Inferior parietal cortex (tissue), 1 donor: ENCODE data around the gene TPRG1L.

Source experiments
- DNase-seq: peaks from one replicate; pipeline ENCODE4 v3.0.0-alpha.2; 2016; ENCODE audit errors: extremely low spot score

The TPRG1L gene

GRCh38 chr1:3628445-3628844, 3.6 kb downstream of the TPRG1L start:
- no peak for DNase-seq

GRCh38 chr1:3629561-3630160, 4.8 kb downstream of the TPRG1L start:
- DNase-seq = no peak

- no peak for DNase-seq
These were observed 5.4 kb downstream of the TPRG1L start for GRCh38 chr1:3630161-3630611.

GRCh38 chr1:3630914-3631313, 6.1 kb downstream of the TPRG1L start:
- DNase-seq = no peak

- DNase-seq = no peak
These were observed 6.8 kb downstream of the TPRG1L start for GRCh38 chr1:3631320-3632260.

GRCh38 chr1:3632298-3632697, 7.5 kb downstream of the TPRG1L start:
- no peak for DNase-seq

GRCh38 chr1:3632716-3633343, 8.0 kb downstream of the TPRG1L start:
- DNase-seq = no peak

- DNase-seq = no peak
These were observed 8.7 kb downstream of the TPRG1L start for GRCh38 chr1:3633344-3634058.

- DNase-seq = no peak
These were observed 9.4 kb downstream of the TPRG1L start for GRCh38 chr1:3634059-3634800.

GRCh38 chr1:3636080-3636479, 11.3 kb downstream of the TPRG1L start:
- DNase-seq = no peak

- no peak for DNase-seq
These were observed 11.7 kb downstream of the TPRG1L start for GRCh38 chr1:3636531-3636930.

GRCh38 chr1:3638027-3638426, 13.2 kb downstream of the TPRG1L start:
- no peak for DNase-seq

GRCh38 chr1:3638676-3639075, 13.9 kb downstream of the TPRG1L start:
- DNase-seq = no peak

GRCh38 chr1:3639397-3639911, 14.6 kb downstream of the TPRG1L start:
- DNase-seq = no peak

GRCh38 chr1:3640121-3640837, 15.5 kb downstream of the TPRG1L start:
- no peak for DNase-seq

GRCh38 chr1:3641046-3641760, 16.4 kb downstream of the TPRG1L start:
- no peak for DNase-seq

- DNase-seq = no peak
These were observed 17.0 kb downstream of the TPRG1L start for GRCh38 chr1:3641816-3642215.

- DNase-seq = no peak
These were observed 18.3 kb downstream of the TPRG1L start for GRCh38 chr1:3642919-3643675.

- DNase-seq = no peak
These were observed 19.5 kb downstream of the TPRG1L start for GRCh38 chr1:3644273-3644672.
